Hematopoietic multipotent progenitor cell (in vitro differentiated cells): Measurements from ENCODE around the gene PRKCA. TPM values are rescaled to one million over a fixed set of nuclear protein-coding genes. Genes with fewer than 3 reads are reported as not detected.
A peak's percentile ranks its signal among the peaks of the same experiment; 100 is the strongest.
"Not testable (repeated sequence)": the region's sequence is repeated elsewhere in the genome, so short reads cannot be mapped to it uniquely, and the experiment has no call there.

Source experiments
- DNase-seq, 3 donors: peaks; one replicate each; pipeline ENCODE4 v3.0.0-alpha.2; 2011 to 2015; ENCODE audit warnings: low read depth in 2 of 3, low spot score in 2 of 3
- total RNA-seq: library from RNA; depleted of rRNA; stranded (reverse); fragments of >200 nt; gene quantifications from one replicate; pipeline ENCODE4 v1.2.3, GENCODE V29; 2012

The PRKCA gene
- total RNA-seq, 1 donor, result 0.54 TPM

- no peak for DNase-seq
These were observed 283.1 kb downstream of the PRKCA start for GRCh38 chr17:66585472-66585871.

GRCh38 chr17:66589892-66590291 is 287.5 kb downstream of the PRKCA start:
- DNase-seq, result no peak

- no peak for DNase-seq
These were observed 290.7 kb downstream of the PRKCA start for GRCh38 chr17:66593116-66593515.

GRCh38 chr17:66595893-66596292 is 293.5 kb downstream of the PRKCA start:
- no peak for DNase-seq

GRCh38 chr17:66602659-66603384 is 300.4 kb downstream of the PRKCA start:
- no peak for DNase-seq

GRCh38 chr17:66604376-66604775 is 302.0 kb downstream of the PRKCA start:
- no peak for DNase-seq

- DNase-seq, result no peak
These were observed 303.1 kb downstream of the PRKCA start for GRCh38 chr17:66605541-66605940.

- DNase-seq, result no peak
These were observed 308.1 kb downstream of the PRKCA start for GRCh38 chr17:66610361-66611133.

- DNase-seq, result no peak
These were observed 309.0 kb downstream of the PRKCA start for GRCh38 chr17:66611397-66611796.

- no peak for DNase-seq
These were observed 310.6 kb downstream of the PRKCA start for GRCh38 chr17:66612993-66613392.

GRCh38 chr17:66614469-66614868 is 312.1 kb downstream of the PRKCA start:
- DNase-seq, result no peak

- DNase-seq, result no peak
These were observed 316.8 kb downstream of the PRKCA start for GRCh38 chr17:66619206-66619605.

- DNase-seq, result no peak
These were observed 318.1 kb downstream of the PRKCA start for GRCh38 chr17:66620528-66620927.

- DNase-seq, result not testable (repeated sequence)
These were observed 322.2 kb downstream of the PRKCA start for GRCh38 chr17:66624630-66625029.

GRCh38 chr17:66625311-66625767 is 322.9 kb downstream of the PRKCA start:
- DNase-seq, result peak in 2 of 3 donors; percentile 9 to 42

GRCh38 chr17:66627985-66628384 is 325.6 kb downstream of the PRKCA start:
- DNase-seq, result no peak

GRCh38 chr17:66629762-66630161 is 327.3 kb downstream of the PRKCA start:
- DNase-seq, result no peak

GRCh38 chr17:66630379-66630778 is 328.0 kb downstream of the PRKCA start:
- DNase-seq, result no peak

GRCh38 chr17:66630828-66631472 is 328.5 kb downstream of the PRKCA start:
- no peak for DNase-seq

- DNase-seq, result no peak
These were observed 330.3 kb downstream of the PRKCA start for GRCh38 chr17:66632731-66633130.

- DNase-seq, result peak in 2 of 3 donors; percentile 53 to 84
These were observed 331.0 kb downstream of the PRKCA start for GRCh38 chr17:66633317-66633965.
